ENCODE data around the gene KAT14. TPM values are rescaled to one million over a fixed set of nuclear protein-coding genes. Genes with fewer than 3 reads are reported as not detected.
"Not testable (repeated sequence)": the region's sequence is repeated elsewhere in the genome, so short reads cannot be mapped to it uniquely, and the experiment has no call there.

KAT14 gene, protein sequence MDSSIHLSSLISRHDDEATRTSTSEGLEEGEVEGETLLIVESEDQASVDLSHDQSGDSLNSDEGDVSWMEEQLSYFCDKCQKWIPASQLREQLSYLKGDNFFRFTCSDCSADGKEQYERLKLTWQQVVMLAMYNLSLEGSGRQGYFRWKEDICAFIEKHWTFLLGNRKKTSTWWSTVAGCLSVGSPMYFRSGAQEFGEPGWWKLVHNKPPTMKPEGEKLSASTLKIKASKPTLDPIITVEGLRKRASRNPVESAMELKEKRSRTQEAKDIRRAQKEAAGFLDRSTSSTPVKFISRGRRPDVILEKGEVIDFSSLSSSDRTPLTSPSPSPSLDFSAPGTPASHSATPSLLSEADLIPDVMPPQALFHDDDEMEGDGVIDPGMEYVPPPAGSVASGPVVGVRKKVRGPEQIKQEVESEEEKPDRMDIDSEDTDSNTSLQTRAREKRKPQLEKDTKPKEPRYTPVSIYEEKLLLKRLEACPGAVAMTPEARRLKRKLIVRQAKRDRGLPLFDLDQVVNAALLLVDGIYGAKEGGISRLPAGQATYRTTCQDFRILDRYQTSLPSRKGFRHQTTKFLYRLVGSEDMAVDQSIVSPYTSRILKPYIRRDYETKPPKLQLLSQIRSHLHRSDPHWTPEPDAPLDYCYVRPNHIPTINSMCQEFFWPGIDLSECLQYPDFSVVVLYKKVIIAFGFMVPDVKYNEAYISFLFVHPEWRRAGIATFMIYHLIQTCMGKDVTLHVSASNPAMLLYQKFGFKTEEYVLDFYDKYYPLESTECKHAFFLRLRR
- 18.2 and 19.2 TPM in 2 replicates for total RNA-seq (2014; rRNA removed)
- polyA plus RNA-seq (2012) = 7.7 TPM

DNA sequence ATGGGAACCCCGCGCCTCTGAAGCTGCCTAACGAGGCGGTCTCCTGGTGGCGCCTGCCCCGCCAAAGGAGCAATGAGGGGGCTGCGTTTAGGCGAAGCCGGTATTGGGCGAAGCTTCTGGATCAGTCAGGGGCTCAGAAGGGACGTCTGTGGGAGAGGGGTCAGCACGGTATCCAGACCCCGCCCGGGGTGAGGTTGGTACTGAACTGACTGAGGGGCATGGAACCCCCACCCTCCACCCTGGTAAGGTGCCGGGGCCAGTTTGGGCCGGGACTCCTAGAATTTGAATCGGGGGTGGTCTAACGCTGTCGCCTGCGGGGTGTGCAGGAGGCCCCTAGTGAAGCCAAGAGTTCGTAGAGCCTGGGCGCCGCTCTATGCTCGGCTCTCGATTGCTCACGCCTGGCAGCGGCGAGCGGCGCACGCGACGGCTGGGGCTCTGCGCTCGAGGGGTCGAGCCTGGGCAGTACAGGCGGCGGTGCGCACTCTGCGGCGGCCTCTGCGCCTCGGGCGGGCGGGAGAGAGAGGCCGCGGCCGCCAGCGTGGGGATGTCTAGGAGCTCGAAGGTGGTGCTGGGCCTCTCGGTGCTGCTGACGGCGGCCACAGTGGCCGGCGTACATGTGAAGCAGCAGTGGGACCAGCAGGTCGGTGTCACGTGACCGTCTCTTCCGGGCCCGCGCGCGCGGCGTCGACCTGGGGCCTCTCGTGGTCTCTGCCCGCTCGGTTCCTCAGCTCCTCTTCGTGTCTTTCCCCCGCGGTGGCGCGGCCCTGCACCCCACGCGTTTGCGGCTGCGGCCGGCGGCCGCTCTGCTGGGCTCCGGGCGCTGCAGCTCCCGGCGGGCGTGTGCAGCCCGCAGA lies at the start of gene KAT14, which contains the start of gene PET117:
Gene KAT14, plus strand, starts transcription at position 452 of the 854 bp plus-strand sequence. CDS start 4,798 bp downstream, outside the sequence.
Gene PET117, plus strand, starts transcription at position 452 of the 854 bp plus-strand sequence. Its CDS starts 93 bp downstream, at position 545.
- peak; percentile 93 for DNase-seq (ENCODE audit: low read depth)

DNA sequence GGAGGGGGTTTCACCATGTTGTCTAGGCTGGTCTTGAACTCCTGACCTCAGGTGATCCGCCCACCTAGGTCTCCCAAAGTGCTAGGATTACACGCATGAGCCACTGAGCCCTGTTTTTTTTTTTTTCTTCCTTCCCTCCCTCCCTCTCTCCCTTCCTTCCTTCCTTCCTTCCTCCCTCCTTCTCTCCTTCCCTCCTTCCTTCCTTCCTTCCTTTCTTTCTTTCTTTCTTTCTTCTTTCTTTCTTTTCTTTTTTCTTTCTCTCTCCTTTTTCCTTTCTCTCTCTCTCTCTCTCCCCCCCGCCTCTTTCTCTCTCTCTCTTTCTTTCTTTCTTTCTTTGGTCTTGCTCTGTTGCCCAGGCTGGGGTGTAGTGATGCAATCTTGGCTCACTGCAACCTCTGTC lies 49.4 kb upstream of the KAT14 start:
- not testable (repeated sequence) for DNase-seq (ENCODE audit: low read depth)

DNA sequence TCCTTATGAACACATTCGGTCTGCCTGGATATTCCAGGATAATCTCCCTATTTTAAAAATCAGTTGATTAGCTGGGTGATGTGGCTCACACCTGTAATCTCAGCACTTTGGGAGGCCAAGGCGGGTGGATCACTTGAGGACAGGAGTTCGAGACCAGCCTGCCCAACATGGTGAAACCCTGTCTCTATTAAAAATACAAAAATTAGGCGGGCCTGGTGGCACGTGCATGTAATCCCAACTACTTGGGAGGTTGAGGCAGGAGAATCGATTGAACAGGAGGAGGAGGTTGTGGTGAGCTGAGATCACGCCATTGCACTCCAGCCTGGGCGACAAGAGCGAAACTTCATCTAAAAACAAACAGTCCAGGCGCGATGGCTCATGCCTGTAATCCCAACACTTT lies 48.8 kb upstream of the KAT14 start:
- DNase-seq (ENCODE audit: low read depth) = not testable (repeated sequence)

DNA sequence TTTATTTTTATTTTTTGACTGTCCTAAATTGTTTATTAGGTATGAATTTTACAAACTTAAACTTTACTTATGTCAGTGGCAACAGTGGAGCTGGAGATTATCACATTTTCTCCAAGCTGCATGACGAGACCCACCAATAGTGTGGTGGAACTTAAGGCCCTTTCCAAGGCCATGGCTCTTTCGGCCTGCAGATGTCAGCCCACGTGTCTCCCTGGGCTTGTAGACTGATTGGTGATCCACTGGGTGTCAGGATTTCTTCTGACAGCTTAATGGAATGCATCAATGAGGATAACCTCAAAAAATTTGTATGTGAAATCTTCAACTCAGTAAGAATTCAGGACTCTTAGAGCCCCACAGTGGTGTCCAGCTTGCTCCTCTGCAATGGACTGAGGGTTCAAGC lies 47.6 kb upstream of the KAT14 start:
- DNase-seq (ENCODE audit: low read depth) = peak; percentile 8

DNA sequence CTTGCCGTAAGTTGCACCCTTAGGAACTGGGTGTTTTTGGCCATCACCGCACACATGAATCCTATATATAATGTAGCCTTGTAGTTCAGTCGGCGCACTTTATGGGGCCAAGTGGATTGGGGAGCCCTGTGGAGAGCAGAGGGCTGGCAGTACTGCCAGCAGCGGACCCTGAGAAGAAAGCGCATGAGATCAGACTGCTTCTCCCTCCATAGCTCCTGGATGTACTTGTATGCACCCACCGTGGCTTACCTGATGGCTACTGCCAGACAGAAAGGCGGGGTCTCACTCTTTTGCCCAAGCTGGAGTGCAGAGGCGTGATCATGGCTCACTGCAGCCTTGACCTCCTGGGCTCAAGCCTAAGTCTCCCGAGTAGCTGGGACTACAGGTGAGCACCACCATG lies 47.2 kb upstream of the KAT14 start:
- DNase-seq (ENCODE audit: low read depth) = no peak

DNA sequence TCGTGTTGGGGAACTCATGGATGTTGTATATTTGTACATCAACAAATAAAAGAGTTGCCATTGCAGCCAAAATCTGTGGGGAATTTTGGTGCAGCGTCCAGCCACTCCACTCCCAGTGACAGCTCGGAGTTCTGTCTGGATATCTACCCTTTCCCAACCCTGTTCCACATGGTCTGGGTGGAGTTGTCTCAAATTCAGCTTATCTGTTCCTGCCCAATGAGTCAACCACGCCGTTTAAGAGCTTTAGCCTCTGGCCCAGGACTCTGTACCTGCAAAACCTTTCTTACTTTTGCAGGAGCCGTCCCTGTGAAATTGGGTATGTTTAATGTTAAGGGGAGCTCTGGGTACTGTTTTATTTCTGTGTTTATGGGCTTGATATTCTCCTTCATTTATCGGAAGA lies 46.0 kb upstream of the KAT14 start:
- no peak for DNase-seq (ENCODE audit: low read depth)

DNA sequence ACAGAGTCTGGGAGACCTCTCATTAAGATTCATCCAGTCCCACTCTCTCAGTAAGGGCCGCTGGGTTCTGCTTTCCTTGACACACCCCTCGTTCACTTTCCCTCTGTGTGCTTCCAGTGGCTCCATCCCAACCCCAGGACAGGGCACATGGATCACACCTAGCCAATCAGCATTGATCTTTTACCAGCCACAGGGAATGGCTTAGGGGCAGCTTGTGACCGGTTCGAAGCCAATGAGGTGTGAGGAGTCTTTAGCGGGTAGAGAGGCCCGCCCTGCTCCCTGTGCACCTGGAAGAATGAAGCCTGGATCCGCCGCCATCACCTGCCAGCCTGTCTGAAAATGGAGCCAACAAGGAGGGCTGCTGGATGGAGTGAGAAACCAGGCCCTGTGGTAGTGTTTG lies 44.8 kb upstream of the KAT14 start:
- no peak for DNase-seq (ENCODE audit: low read depth)

DNA sequence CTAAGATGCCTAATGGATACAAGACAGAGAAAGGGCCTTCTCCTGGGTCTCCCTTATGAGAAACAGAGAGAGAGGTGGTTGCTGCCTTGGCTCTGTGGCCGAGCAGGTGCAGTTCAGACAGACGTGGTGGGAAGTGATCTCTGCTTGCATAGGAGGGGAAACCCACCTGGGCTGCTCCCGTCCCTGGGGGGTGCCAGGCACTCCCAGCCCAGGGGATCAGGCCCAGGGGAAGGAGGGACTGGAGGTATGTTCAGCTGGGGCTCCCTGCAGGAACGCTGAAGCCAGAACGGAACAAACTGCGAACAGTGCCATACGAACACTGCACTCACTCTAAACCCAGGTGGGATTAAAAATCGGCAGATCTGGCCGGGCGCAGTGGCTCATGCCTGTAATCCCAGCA lies 44.3 kb upstream of the KAT14 start:
- DNase-seq (ENCODE audit: low read depth) = no peak

DNA sequence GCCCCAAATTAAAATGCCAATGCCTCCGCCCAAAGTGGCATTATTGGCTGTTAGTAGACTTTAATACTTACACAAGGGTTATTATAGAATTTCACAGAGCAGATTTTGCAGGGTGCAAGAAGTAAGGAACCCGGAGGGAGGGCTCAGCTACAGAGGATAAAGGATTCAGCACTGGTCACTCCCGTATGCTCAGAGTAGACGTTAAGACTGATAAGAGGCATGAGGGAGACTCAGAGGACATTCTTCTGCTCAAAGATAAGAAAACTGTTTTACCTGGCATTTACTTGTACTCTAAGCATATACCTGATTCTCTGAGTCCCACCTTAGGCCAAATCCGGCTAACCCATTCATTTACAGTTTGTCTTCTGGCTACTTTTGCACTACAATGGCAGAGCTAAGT lies 43.5 kb upstream of the KAT14 start:
- no peak for DNase-seq (ENCODE audit: low read depth)

DNA sequence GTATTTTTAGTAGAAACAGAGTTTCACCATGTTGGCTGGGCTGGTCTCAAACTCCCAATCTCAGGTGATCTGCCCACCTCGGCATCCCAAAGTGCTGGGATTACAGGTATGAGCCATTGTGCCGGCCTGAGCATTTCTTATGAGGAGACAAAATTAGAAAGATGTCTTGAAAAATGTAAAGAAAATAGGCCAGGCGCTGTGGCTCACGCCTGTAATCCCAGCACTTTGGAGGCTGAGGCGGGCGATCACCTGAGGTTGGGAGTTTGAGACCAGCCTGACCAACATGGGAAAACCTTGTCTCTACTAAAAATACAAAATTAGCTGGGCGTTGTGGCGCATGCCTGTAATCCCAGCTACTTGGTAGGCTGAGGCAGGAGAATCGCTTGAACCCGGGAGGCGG lies 37.1 kb upstream of the KAT14 start:
- DNase-seq (ENCODE audit: low read depth) = not testable (repeated sequence)

DNA sequence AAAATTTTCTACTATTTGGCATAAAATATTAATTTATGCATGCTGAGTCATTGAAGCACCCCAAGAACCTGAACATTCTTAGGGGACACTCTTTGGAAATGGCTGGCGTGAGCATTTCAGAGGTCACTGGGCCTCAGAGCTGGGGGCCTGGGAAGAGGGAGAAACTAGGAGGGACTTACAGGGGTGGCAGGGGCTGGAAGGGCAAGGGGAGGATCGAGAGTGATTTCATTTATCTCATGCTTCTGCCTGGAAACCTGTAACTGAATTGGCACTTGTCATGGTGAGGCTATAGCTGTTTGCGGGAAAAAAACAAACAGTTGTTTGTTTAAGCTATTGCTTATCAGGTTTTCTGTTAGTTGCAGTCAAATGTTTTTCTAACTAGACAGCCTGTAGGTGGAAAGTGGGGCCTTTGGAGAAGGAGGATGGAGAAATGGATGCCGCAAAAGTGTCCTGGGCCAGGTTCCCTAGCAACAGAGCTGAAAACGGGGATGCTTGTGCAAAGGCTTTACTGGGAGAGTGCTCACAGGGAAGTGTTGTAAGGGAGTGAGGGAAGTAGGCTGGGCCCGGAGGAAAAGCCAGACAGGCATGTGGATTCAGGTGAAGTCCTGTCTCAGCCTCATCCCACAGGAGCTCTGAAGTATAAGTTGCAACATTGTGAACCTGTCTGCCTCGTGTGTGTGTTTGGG lies 36.4 kb upstream of the KAT14 start:
- no peak for DNase-seq (ENCODE audit: low read depth)

DNA sequence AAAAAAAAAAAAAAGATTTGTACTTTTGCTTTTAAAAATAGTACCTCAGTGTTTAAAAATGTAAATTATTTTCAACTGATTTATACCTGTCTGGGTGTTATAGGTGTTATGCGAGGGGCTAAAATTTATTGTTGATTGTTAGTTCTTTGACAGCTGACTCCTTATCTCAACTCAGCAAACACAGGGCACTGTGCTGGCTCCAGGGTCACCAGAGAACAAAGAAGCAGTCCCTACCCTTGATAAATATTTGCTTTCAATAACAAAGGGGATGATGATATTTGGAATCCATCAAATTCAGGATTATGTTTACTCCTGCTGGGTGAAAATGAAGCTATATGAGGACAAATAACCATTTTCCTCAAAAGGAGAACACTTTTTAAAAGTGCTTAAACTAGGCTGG lies 34.2 kb upstream of the KAT14 start:
- DNase-seq (ENCODE audit: low read depth) = no peak

DNA sequence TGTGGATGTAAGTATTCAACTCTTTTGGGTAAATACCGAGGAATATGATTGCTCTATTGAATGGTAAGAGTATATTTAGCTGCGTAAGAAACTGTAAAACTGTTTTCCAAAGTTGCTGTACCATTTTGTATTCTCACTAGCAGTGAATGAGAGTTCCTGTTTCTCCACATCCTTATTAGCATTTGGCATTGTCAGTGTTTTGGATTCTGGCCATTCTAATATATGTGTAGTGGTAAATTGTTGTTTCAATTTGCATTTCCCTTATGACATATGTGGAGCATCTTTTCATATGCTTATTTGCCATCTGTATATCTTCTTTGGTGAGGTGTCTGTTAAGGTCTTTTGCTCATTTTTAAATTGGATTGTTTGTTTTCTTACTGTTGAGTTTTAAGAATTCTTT lies 29.3 kb upstream of the KAT14 start:
- DNase-seq (ENCODE audit: low read depth) = no peak

DNA sequence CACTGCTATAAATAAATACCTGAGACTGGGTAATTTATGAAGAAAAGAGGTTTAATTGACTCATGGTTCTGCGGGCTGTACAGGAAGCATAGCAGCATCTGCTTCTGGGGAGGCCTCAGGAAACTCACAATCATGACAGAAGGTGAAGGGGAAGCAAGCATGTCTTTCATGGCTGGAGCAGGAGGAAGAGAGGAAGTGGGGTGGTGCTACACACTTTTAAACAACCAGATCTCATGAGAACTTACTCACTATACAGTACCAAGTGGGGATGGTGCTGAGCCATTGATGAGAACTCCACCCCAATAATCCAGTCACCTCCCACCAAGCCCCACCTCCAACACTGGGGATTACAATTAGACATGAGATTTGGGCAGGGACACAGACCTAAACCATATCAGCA lies 9.1 kb upstream of the KAT14 start:
- DNase-seq (ENCODE audit: low read depth) = not testable (repeated sequence)

DNA sequence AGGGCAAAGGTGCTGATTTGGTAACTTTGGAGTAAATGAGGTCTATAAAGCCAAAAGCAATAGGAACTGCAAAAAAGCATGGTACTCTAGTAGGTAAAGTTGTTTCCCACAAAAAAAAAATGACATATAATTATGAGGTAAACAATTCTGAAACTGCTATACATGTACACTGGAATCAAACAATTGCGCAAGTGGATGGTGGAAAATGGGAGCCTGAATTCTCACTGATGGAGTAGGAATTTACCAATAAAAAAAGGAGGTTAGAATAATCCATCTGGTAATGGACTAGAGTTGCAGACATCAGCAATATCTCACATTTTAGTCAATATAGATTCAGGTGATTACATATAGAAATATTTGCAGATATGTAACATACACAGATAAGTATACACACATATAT lies 5.0 kb upstream of the KAT14 start:
- no peak for DNase-seq (ENCODE audit: low read depth)

DNA sequence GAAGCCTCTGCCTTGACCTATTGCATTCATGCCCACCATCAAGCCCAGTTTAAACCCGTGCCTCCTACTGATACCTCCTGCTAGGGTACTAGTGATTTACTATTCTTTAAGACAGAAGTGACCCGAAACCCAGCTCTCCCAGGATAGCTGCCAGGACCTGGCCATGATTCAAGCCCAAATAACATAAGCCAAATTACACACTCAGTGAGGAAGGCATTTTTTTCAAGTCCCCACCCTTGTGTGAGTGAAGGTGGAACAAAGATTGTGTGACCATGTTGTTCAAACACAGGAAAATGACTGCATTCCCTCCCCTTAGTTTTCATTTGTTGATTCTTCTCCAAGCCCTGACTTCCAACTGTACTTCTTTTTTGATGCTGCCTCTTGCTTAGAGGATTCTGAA lies 3.7 kb upstream of the KAT14 start:
- no peak for DNase-seq (ENCODE audit: low read depth)

DNA sequence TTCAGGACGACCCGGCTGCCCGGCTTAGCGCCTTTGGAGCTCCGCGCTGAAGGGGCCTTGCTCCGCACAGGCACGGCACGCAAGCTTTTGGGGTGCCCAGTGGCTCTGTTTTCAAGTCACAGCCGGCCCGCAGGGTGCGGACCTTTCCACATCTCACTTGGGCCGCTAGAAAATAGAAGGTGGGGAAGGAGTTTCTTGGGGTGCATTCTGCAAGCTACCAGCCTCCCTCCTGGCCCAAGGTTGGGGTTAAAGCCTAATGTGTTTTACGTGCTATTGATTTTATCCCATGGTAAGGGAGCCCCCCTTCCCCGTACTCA lies 561 bp downstream of the KAT14 start:
- DNase-seq (ENCODE audit: low read depth) = no peak

DNA sequence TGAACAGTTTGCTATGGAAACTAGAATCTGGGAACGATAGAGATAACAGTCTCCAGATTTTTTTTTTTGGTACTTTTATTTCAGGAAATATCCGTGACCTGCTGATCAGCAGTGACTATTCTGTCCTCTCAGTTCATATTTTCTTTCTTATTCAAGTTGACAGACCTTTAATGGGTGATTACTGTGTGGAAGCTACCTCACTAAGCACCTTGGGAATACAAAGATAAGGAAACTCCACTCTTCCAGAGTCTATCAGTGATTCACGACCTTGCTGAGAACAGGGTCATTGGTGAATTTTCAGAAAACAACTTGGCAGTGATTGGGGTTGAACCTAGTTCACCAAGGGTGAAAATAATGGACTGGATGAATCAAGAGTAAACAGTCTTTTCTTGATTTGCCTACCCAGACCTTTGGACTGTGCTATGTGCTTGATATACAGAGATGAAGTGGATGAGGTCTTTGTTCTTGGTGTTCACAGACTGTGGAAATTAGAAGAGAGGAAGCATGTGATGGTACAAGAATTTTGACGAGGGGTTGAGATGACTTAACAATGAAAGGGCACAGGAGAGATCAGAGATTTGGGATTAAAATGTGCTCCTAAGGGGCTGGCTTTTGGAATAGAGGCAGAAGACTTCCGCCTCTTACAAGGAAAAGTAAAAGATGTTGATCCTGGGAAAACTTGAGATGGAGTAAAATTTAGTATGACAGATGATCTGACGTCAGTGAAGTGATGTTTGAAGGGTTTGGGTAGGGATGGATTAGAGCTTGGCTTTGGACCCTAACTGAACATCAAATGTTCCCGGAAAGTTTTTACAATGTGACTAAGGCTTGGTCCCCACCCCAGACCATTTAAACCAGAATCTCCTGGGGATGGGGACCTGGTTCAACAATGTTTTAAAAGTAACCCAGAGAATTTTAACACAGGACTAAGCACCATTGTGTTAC lies 1.2 kb downstream of the KAT14 start:
- DNase-seq (ENCODE audit: low read depth) = no peak

DNA sequence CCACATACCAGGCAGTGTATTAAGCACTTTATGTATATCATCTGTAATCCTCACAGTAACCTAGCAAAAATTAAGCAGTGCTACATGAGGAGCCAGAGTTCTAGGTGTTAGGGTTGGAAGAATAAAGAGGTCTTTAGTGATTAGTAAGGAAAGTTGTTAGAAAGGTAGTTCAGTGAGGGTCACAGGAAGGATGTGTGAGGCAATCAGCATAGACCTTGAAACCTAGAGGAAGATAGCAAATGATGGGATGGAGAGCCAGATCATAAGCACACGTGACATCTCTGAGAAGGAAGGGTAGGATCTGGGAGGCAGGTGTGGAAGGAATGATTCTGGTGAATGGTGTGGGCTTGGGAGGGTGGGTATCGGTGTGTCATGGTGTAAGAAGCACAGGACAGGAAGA lies 2.2 kb downstream of the KAT14 start:
- DNase-seq (ENCODE audit: low read depth) = no peak

DNA sequence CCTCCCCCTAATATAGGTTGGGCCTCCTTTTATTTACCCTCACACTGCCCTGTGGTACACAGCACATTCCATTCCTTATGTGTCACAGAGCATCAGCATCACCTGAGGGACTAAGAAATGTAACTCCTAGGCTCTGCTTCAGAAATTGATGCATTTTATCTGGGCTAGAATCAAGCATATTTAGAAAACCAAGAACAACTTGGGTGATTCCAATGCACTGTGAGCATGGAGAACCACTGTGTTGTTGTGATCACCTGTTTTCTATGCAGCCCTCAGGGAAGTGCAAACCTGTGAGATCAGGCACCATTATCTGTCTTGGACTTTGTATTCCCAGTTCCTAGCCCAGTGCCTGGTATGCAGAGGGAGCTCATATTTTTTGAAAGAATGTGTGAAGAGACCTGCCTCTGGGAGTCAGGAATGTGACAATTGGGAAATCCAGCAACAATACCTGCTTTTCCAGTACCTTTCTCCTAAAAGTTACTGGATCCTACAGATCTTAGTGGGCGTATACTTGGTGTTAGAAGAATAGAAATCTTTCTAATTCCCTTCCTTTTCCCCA lies 7.0 kb downstream of the KAT14 start:
- no peak for DNase-seq (ENCODE audit: low read depth)

Data from LHCN-M2 (cell line).